HG03135 (cell line): Measurements from ENCODE around the gene ZNF565.
"Not testable (repeated sequence)": the region's sequence is repeated elsewhere in the genome, so short reads cannot be mapped to it uniquely, and the experiment has no call there.

Experiments used
- ATAC-seq: cut with Tn5 transposase; IDR thresholded peaks from one replicate; pipeline ENCODE4 v1.9.1; 2021; ENCODE audit warnings: mild to moderate bottlenecking, moderate library complexity; ENCODE audit not compliant: unreplicated experiment

ZNF565 gene

DNA sequence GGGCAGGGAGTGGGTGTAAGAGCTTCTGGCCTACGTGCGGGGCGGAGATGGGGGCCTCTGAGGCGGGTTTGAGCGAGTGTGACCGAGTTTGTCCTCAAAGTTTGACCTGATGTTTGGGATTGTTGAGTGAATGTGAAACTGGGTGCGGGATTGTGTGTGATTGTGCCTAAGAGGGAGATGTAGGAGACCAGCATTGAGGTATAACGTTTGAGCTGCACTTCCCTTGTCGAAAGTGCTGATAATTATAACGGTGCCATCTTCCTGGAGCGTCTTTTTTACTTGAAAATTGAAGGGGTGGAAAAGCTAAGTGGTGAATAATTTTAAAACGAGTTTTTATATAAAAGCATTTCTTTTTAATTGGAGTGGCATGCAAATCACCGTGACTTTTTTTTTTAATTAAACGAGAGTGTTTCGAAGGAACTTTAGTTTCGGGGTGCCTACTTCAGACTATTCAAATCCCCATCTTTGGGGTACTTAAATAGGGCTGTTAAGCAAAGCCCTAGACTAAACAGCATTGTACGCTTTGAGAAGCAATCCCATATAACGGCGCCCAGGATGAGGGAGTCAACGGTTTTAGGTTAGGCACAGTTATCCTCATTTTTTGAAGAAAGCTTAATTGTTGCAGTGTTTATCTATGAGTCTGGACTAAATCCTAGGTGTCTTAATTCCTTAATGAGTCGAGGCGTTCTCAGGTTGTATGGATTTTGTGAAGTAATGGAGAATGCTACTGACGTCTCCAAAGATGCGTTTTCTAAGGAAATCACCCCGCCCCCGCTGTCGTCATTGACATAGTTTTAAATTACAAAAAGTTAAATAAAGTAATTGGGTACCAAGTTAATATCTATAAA, 1.0 kb upstream of the ZNF565 start:
- ATAC-seq = no peak

- ATAC-seq = no peak
Measured at GRCh38 chr19:36212895-36213294, 1.6 kb downstream of the ZNF565 start.

GRCh38 chr19:36210497-36210896, 4.0 kb downstream of the ZNF565 start:
- no peak for ATAC-seq

DNA sequence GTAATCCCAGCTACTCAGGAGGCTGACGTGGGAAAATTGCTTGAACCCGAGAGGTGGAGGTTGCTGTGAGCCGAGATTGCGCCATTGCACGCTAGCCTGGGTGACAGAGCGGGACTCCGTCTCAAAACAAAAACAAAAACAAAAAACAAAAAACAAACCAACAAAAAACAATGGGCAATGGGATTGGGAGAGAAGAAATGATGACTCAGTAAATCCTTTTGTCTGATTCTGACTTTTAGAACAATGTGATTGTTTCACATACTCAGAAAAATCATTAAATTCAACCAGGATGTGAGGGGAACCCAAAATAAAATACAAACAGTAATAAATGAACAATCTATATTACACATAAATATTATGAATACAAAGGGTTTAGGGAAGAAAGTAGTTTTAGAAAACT, 5.1 kb downstream of the ZNF565 start:
- ATAC-seq = no peak

DNA sequence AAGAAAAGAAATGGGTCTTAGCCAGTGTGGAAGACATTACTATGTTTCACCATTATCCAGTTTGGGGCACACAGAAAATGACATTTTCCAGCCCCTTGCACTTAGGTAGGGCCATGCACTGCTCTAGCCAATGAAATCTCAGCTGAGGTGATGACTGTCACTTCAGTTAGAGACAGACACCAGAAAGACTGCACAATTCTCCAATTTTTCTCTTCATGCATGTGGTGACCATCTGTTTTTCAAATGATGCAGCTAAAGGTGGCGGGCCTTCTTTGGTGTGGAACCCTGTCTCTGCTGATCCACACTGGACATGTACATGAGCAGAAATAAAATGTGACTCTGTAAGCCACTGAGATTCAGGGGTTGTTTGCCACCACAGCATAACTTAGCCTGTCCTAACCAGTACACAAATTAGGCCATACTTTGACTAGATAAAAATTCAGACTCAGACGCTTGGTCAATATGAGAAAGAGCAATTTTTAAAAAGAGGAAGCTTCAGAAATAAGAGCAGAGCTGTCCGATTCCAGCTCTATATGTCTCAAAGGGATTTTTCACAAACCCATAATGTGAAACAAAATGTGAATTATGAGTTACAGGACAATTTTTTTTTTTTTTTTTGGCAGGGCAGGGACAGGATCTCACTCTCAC, 6.7 kb downstream of the ZNF565 start:
- ATAC-seq = peak; percentile 82

GRCh38 chr19:36203293-36203692, 11.2 kb downstream of the ZNF565 start:
- ATAC-seq = no peak

GRCh38 chr19:36201684-36202083, 12.8 kb downstream of the ZNF565 start:
- no peak for ATAC-seq

DNA sequence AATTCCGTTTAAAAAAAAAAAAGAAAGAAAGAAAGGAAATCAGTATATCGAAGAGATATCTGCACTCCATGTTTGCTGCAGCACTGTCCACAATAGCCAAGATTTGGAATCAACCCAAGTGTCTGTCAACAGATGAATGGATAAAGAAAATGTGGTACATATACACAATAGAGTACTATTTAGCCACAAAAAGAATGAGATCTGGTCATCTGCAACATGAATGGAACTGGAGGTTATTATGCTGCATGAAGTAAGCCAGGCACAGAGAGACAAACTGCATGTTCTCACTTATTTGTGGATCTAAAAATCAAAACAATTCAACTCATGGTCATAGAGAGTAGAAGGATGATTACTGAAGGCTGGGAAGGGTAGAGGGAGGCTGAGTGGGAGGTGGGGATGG, 16.3 kb downstream of the ZNF565 start:
- no peak for ATAC-seq

DNA sequence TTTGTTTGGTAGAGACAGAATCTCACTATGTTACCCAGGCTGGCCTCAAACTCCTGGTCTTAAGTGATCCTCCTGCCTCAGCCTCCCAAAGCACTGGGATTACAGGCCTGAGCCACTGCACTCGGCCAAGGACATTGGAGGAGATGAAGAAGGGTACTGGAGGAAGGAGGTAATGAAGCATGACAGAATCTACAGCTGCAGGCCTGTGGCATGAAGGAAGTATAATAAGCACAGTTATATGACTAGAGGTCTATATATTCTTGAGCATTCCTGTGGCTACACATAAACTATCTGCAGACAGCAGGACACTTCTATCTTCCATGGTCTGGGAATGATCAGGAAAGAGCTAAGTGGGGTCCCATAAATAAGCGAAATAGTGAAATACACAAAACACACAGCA, 18.2 kb downstream of the ZNF565 start:
- no peak for ATAC-seq

- not testable (repeated sequence) for ATAC-seq
Measured at GRCh38 chr19:36186722-36187121, 27.7 kb downstream of the ZNF565 start.

GRCh38 chr19:36183245-36183628, 31.2 kb downstream of the ZNF565 start:
- no peak for ATAC-seq

GRCh38 chr19:36182612-36183244, 31.7 kb downstream of the ZNF565 start:
- no peak for ATAC-seq

GRCh38 chr19:36179077-36179476, 35.4 kb downstream of the ZNF565 start:
- not testable (repeated sequence) for ATAC-seq

GRCh38 chr19:36173846-36174245, 40.6 kb downstream of the ZNF565 start:
- ATAC-seq = not testable (repeated sequence)

GRCh38 chr19:36172852-36173251, 41.6 kb downstream of the ZNF565 start:
- ATAC-seq = no peak

DNA sequence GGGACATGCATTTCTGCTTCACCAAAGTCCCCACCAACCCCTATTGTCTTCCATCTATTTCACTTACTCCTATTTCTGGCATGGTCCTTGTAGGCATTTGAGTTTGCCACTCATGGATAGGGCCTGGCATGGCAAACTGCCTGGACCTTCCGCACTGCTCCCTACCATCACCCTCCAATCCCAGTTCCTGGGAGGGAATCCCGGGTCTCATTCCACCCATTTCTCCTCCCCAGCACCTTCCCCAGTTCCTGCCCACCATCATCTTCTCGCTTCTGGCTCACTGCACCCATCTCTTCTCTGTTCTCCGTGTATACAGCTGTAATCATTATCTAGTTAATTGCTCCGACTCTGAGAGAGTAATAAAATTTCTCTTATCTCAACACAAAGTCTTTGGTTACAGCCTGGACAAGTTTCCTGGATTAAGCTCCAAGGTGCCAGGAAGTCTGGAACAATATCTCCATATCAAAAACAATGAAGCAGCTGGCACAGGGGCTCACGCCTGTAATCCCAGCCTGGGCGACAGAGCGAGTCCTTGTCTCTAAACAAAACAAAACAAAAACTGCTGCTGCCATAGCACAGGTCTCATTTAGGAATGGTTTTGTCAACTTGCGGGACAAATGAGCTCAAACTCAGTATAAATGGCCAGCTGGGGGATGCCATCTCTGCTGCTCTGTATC, 45.2 kb downstream of the ZNF565 start:
- ATAC-seq = no peak

DNA sequence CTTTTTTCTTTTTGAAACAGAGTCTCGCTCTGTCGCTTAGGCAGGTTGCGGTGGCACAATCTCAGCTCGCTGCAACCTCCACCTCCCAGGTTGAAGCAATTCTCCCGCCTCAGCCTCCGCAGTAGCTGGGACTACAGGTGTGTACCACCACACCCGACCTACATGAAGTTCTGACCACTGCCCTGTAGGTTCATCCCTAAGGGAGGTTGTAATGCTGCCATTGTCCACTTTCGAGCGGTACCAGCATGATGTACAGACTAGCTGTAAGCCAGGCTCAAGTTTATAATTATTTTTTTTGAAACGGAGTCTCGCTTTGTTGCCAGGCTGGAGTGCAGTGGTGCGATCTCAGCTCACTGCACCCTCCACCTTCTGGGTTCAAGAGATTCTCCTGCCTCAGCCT, 50.7 kb downstream of the ZNF565 start:
- no peak for ATAC-seq

GRCh38 chr19:36160821-36161596, 53.5 kb downstream of the ZNF565 start:
- no peak for ATAC-seq

- no peak for ATAC-seq
Measured at GRCh38 chr19:36153126-36153525, 61.3 kb downstream of the ZNF565 start.

DNA sequence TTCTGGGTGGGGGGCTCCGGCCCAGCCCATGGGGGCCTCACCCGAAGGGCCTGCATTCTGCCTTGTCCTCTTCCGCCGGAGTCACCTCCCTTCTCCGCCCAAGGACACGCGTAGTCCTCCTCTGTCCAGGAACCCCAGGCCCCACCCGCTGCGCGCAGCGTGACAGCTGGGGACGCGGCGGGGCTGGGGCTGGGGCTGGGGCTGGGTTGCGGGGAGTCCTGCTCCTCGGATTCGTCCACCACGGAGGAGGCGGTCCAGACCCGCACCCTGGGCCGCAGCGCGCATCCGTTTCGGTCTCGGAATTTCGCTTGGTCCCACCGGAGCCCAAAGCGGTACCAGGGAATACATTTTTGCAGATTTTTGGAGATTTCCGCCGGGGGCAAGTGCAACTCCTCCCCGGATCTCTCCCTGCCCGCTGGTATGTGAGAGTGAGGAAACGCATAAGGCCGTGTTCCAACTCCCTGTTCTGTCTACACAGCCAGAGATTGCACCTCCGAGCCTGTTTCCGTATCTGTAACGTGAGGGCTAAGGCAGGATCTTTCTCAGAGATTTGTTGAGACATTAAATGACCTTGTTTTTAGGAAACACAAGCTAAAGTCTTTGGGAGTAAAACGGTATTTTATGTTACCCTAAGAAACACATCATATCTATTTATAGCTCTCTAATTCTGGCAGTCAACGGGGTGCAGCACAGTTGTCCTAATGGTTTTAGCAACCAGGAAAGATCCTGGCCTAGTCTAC, 61.9 kb downstream of the ZNF565 start, which contains the start of gene COX7A1:
Gene COX7A1, minus strand, starts transcription at position 96 of the 740 bp plus-strand sequence. Its CDS starts 40 bp downstream, at position 56.
- no peak for ATAC-seq
